Ovary (tissue), 9 donors: Measurements from ENCODE around the gene THAP4. TPM values are rescaled to one million over a fixed set of nuclear protein-coding genes. Genes with fewer than 3 reads are reported as not detected.

Experiments
- DNase-seq, 5 donors: peaks; one replicate each; pipeline ENCODE4 v3.0.0-alpha.2; 2019 to 2020
- H3K27ac ChIP-seq, 2 donors: fragments of 200-600 bp; one replicate each; pipeline versions ENCODE4 v1.5.1 to v1.8.0; 2019 to 2022
- H3K27me3 ChIP-seq: fragments of 200-600 bp; one replicate; pipeline ENCODE4 v1.8.0; 2022
- H3K36me3 ChIP-seq: fragments of 200-600 bp; sonication (generic); one replicate; pipeline ENCODE4 v1.5.1; 2019
- H3K4me1 ChIP-seq: one replicate; pipeline ENCODE4 v1.8.1; 2013; ENCODE audit warnings: mild to moderate bottlenecking, moderate library complexity; ENCODE audit not compliant: insufficient read depth
- H3K4me3 ChIP-seq: fragments of 200-600 bp; sonication (generic); one replicate; pipeline ENCODE4 v1.5.1; 2017
- H3K9me3 ChIP-seq, 2 donors: fragments of 200-600 bp in 1 of 2; sonication (generic) in 1 of 2; one replicate each; pipeline versions ENCODE4 v1.5.1 to v1.8.1; 2013 to 2019; ENCODE audit warnings: mild to moderate bottlenecking in 1 of 2, moderate library complexity in 1 of 2
- EP300 ChIP-seq: sonication (generic); formaldehyde crosslinking; IDR thresholded peaks from one replicate; pipeline ENCODE4 v1.6.1; 2017; ENCODE audit warnings: antibody characterized with exemption
- POLR2A ChIP-seq: fragments of 450-650 bp; IDR thresholded peaks from one replicate; pipeline ENCODE4 v1.6.1; 2017; ENCODE audit warnings: antibody characterized with exemption, mild to moderate bottlenecking, moderate library complexity
- WGBS, 3 donors: extraction: QIAGEN DNeasy Blood & Tissue Kit in 1 of 3; methylation state at CpG; one replicate each; pipeline versions ENCODE4 v1.1.5 to v1.1.7; 2013 to 2017; 5-methylcytosine and 5-hydroxymethylcytosine counted together
- intact Hi-C, 4 donors: fragments of 100-400 bp; cut with DNase I; formaldehyde crosslinking; loops; one replicate each; pipeline versions ENCODE4 v1.11.0 to v1.15.1; 2022 to 2023
- polyA plus RNA-seq, 2 donors: library from polyadenylated mRNA; stranded (reverse); fragments of 200-250 nt in 1 of 2; fragments of 350-450 nt in 1 of 2; fragmentation: Illumina TruSeq in 1 of 2; extraction: RNeasy Lipid Tissue Mini Kit (QIAGEN cat#74804) in 1 of 2; gene quantifications; one replicate each; pipeline ENCODE4 v1.2.3, GENCODE V29; 2013 to 2014
- total RNA-seq, 7 donors: library from RNA; depleted of rRNA in 2 of 7; stranded (reverse); fragments of >200 nt in 2 of 7; fragmentation: NEBNext Ultra II Directional in 3 of 7; extraction: Animal tissue kit (Norgen Biotek cat#: 25700) in 3 of 7; gene quantifications; one replicate each; pipeline versions ENCODE4 v1.1.0 to v1.2.4, GENCODE V29; 2016 to 2023
- TF ChIP-seq, protein P1 (sequence below), 3 donors: fragments of 450-650 bp in 2 of 3; fragments of 200-600 bp in 1 of 3; IDR thresholded peaks; one replicate each; pipeline versions ENCODE4 v1.5.1 to v1.8.0; 2016 to 2022; ENCODE audit warnings: antibody characterized with exemption in 3 of 3, mild to moderate bottlenecking in 1 of 3
- donor health status: DM: no; HTN: no; CAD: no; lungs with moderate emphysema.
- donor health status: DM: no; HTN: no; CAD: no.
- donor health status: Bipolar disorder and iron deficiency.
- donor health status: DM: yes; HTN: yes; CAD: no.
- donor health status: DM: no; HTN: no; CAD: no.
- donor health status: DM: yes; HTN: yes; CAD: no.

Gene THAP4
- total and polyA plus RNA-seq, 9 donors: 12.1 to 54.7 (median 40.3) TPM

DNA sequence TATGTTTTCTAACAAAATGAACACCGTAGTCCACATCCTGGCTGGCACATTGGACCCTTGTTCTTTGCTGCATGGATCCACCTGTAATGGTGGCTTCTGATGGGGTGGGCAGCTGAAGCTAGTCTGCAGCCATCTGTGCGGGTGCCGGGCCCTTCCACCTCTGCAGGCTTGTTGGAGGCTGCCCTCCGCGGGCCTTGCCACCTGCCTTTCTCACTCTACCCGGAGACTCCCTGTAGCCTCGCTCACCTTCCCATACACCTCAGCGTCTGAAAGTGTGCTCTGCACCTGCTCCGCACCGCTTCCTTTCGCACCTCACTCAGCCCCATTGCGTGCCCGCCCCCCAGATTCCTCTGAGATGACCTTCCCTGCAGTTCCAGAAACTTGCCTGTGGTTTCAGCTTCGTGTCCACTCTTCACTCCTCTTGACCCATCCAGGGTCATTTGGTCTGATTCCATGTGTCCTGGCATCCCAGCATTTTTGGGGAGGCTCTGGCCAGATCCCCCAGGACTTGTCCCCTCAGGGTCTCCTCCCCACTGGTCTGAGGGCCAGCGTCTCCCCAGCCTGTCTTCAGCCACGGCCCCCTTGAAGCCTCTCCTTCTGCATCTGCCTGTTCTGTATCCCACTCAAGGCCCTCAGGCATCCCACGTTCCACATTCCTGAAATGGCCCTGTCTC is 18.7 kb upstream of the THAP4 start:
- TF ChIP-seq, protein P1, sequence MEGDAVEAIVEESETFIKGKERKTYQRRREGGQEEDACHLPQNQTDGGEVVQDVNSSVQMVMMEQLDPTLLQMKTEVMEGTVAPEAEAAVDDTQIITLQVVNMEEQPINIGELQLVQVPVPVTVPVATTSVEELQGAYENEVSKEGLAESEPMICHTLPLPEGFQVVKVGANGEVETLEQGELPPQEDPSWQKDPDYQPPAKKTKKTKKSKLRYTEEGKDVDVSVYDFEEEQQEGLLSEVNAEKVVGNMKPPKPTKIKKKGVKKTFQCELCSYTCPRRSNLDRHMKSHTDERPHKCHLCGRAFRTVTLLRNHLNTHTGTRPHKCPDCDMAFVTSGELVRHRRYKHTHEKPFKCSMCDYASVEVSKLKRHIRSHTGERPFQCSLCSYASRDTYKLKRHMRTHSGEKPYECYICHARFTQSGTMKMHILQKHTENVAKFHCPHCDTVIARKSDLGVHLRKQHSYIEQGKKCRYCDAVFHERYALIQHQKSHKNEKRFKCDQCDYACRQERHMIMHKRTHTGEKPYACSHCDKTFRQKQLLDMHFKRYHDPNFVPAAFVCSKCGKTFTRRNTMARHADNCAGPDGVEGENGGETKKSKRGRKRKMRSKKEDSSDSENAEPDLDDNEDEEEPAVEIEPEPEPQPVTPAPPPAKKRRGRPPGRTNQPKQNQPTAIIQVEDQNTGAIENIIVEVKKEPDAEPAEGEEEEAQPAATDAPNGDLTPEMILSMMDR (IDR thresholded peaks at IDR 0.05): no peak
- TF ChIP-seq EP300 (no peak), POLR2A (no peak)
- intact Hi-C loops: loop anchor here in 2 of 4 donors (10.0 kb wide), 1 partner anchor 801 kb away; no protein-coding TSS in a partner anchor

DNA sequence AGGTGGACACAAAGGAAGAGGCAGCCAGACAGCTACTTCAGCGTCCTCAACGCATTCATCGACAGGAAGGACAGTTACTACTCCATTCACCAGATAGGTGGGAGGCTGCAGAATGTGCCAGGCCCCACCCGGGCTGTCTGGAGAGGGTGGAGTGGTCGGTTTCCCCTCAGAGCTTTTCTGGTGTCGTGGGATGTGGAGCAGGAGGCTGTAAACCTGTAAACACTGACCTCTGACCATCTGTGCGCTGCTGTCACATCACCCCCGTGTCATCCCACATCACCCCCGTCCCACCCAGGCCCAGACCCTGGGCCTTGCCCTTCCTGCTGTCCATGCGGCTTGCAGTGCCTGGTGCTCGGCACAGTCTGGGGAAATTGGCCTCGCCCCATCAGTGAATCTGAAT is 17.6 kb upstream of the THAP4 start:
- Histone ChIP-seq H3K4me3 (no peak overlapping the region), H3K27ac (no peak overlapping the region), H3K27me3 (no peaks in the 10 kb centered on the region), H3K9me3 (no peaks in the 10 kb centered on the region), H3K36me3 (no peaks in the 10 kb centered on the region), H3K4me1 (no peaks in the 10 kb centered on the region)
- intact Hi-C loops: loop anchor here in 2 of 4 donors (10.0 kb wide), 1 partner anchor 800 kb away; no protein-coding TSS in a partner anchor
- WGBS, 3 donors: 79 to 85% (median 84%) methylated on average over 12 of the region's 12 CpGs
- DNase-seq: no peak
- no peak for TF ChIP-seq EP300
- TF ChIP-seq, protein P1 (IDR thresholded peaks at IDR 0.05): no peak
- TF ChIP-seq POLR2A: no peak

More for the DNA sequence above, 18.7 kb upstream of the THAP4 start:
- no peak overlapping the region for H3K4me3 ChIP-seq
- H3K27ac ChIP-seq: no peak overlapping the region
- H3K36me3 ChIP-seq: no peaks in the 10 kb centered on the region
- no peaks in the 10 kb centered on the region for H3K27me3 ChIP-seq
- 84 to 88% (median 86%) methylated on average over 17 of the region's 17 CpGs for WGBS, 3 donors
- no peak for DNase-seq
- H3K9me3 ChIP-seq: no peaks in the 10 kb centered on the region
- no peaks in the 10 kb centered on the region for H3K4me1 ChIP-seq

DNA sequence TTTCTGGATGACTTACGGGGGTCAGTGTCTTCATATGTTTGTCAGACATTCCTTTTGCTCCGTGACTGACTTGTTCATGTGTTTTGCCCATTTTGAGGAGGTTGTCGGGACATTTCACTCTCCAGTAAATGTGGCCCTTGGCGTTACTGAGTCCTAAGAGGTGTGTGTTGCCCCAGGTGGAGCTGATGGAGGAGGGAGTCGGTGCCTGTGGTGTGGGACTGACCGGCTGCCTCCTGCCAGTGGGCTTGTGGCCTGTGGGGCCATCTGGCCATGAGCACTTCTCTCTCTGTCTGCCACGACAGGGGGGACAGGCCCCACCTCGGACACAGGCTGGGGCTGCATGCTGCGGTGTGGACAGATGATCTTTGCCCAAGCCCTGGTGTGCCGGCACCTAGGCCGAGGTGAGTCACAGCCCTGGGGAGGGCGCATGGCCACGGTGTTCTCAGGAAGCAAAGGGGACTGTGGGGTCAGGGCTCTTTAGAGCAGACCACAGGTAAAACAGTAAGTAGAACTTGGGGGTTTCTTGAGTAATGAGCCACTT is 16.3 kb upstream of the THAP4 start:
- intact Hi-C loops: loop anchor here in 2 of 4 donors (10.0 kb wide), 1 partner anchor 798 kb away; no protein-coding TSS in a partner anchor
- H3K9me3 ChIP-seq: no peaks in the 10 kb centered on the region
- TF ChIP-seq, protein P1 (IDR thresholded peaks at IDR 0.05): no peak
- no peak for TF ChIP-seq EP300
- no peak for TF ChIP-seq POLR2A
- H3K27ac ChIP-seq: no peak overlapping the region
- no peaks in the 10 kb centered on the region for H3K27me3 ChIP-seq
- H3K36me3 ChIP-seq: no peaks in the 10 kb centered on the region
- 91 to 97% (median 93%) methylated on average over 12 to 13 of the region's 13 CpGs for WGBS, 3 donors
- no peak overlapping the region for H3K4me3 ChIP-seq
- no peaks in the 10 kb centered on the region for H3K4me1 ChIP-seq
- no peak for DNase-seq

DNA sequence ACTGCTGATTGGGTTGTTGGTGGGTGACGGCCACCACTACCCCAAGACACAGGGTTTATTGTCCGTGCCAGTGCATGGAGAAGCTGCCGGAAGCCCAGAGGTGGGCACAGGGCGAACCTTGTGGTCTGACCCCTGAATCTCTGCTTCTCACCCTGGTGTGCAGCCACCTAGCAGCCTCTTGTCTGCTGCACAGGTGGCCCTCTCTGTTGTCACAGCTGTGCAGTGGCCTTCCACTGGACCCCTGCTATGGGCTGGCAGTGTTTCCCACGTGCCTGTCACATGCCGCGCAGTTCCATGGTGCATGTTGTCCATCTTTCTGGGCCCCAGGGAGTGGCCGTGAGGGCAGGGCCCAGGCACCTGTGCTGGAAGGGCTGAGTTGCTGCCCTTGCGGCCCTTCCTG is 15.8 kb upstream of the THAP4 start:
- no peaks in the 10 kb centered on the region for H3K4me1 ChIP-seq
- intact Hi-C loops: loop anchor here in 2 of 4 donors (10.0 kb wide), 1 partner anchor 798 kb away; no protein-coding TSS in a partner anchor

More for the DNA sequence above, 15.8 kb upstream of the THAP4 start:
- TF ChIP-seq EP300: no peak
- no peak for TF ChIP-seq POLR2A
- TF ChIP-seq, protein P1 (IDR thresholded peaks at IDR 0.05): no peak
- Histone ChIP-seq H3K27me3 (no peaks in the 10 kb centered on the region), H3K27ac (no peak overlapping the region), H3K9me3 (no peaks in the 10 kb centered on the region), H3K4me3 (no peak overlapping the region), H3K36me3 (no peaks in the 10 kb centered on the region)
- no peak for DNase-seq
- WGBS, 3 donors: 93 to 96% (median 95%) methylated on average over 9 of the region's 9 CpGs
